Lower lobe of right lung (tissue), 2 donors: ENCODE results near the gene KCTD16. TPM values are rescaled to one million over a fixed set of nuclear protein-coding genes. Genes with fewer than 3 reads are reported as not detected.

Experiments
- ATAC-seq, 2 donors: fragments of 200-7000 bp; cut with Tn5 transposase; one replicate each; pipeline ENCODE4 v1.9.1; 2020 to 2022; ENCODE audit warnings: mild to moderate bottlenecking in 2 of 2, moderate library complexity in 2 of 2
- DNase-seq: peaks from one replicate; pipeline ENCODE4 v3.0.0-alpha.2; 2020
- H3K27ac ChIP-seq: fragments of 200-600 bp; one replicate; pipeline ENCODE4 v1.8.0; 2022
- H3K27me3 ChIP-seq: fragments of 200-600 bp; one replicate; pipeline ENCODE4 v1.8.0; 2022; ENCODE audit warnings: low read depth
- H3K36me3 ChIP-seq: fragments of 200-600 bp; one replicate; pipeline ENCODE4 v1.8.0; 2022; ENCODE audit warnings: mild to moderate bottlenecking
- H3K4me1 ChIP-seq: fragments of 200-600 bp; one replicate; pipeline ENCODE4 v1.8.0; 2022
- H3K4me3 ChIP-seq: fragments of 200-600 bp; one replicate; pipeline ENCODE4 v1.8.0; 2022; ENCODE audit warnings: mild to moderate bottlenecking
- H3K9me3 ChIP-seq: fragments of 200-600 bp; one replicate; pipeline ENCODE4 v1.8.0; 2022
- intact Hi-C: fragments of 100-400 bp; cut with DNase I; formaldehyde crosslinking; loops from one replicate; pipeline ENCODE4 v1.11.0; 2022
- total RNA-seq: library from RNA; stranded (reverse); fragmentation: NEBNext Ultra II Directional; extraction: Animal tissue kit (Norgen Biotek cat#: 25700); gene quantifications from one replicate; pipeline ENCODE4 v1.2.1, GENCODE V29; 2021
- TF ChIP-seq, protein P1 (sequence below): fragments of 200-600 bp; IDR thresholded peaks from one replicate; pipeline ENCODE4 v1.8.0; 2022; ENCODE audit warnings: antibody characterized with exemption, mild to moderate bottlenecking
- donor health status: DM: no; HTN: yes; CAD: no; lungs with severe emphysema.

Gene KCTD16
- total RNA-seq, 1 donor from 2014 or later, result 2.5 TPM

DNA sequence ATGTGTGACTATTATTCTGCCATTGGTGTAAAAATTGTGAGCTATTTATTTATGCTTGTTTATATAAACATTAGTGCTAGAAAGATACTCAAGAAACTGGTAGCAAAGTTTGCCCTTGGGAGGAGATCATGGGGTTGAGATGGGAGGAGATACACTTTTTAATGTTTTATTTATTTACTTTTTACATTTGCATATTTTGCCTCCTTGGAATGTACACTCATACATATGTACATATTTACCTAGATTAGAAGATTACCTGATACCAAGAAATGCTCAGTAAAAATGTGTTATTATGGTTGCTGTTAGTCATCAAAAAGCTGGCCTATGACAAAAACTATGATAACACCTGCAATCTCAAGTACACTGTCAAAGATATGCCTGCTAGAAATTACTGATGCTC is 195.2 kb downstream of the KCTD16 start:
- DNase-seq (no peak), ATAC-seq (no peak)
- intact Hi-C loops, result no loop called here
- Histone ChIP-seq H3K4me1 (no peaks in the 10 kb centered on the region), H3K9me3 (no peaks in the 10 kb centered on the region), H3K36me3 (no peaks in the 10 kb centered on the region), H3K27ac (no peak overlapping the region), H3K27me3 (no peaks in the 10 kb centered on the region), H3K4me3 (no peak overlapping the region)
- TF ChIP-seq, protein P1, sequence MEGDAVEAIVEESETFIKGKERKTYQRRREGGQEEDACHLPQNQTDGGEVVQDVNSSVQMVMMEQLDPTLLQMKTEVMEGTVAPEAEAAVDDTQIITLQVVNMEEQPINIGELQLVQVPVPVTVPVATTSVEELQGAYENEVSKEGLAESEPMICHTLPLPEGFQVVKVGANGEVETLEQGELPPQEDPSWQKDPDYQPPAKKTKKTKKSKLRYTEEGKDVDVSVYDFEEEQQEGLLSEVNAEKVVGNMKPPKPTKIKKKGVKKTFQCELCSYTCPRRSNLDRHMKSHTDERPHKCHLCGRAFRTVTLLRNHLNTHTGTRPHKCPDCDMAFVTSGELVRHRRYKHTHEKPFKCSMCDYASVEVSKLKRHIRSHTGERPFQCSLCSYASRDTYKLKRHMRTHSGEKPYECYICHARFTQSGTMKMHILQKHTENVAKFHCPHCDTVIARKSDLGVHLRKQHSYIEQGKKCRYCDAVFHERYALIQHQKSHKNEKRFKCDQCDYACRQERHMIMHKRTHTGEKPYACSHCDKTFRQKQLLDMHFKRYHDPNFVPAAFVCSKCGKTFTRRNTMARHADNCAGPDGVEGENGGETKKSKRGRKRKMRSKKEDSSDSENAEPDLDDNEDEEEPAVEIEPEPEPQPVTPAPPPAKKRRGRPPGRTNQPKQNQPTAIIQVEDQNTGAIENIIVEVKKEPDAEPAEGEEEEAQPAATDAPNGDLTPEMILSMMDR, result no peak

DNA sequence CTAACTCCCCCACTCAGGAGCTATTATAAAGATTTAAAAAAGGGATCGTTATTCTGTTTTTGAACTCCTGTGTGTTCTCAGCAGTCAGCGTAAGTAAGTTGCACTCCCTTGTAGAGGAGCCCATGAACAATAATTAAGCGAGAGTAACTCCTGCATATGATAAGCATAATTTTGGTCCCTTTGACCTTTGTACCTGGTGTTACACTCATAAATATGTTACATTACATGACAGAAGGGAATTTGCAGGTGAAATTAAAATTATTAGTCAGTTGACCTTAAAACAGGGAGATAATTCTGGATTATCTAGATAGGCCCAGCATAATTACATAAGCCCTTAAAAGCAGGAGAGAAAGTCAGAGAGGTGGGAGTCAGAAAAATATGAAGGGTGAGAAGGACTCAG is 197.3 kb downstream of the KCTD16 start:
- Histone ChIP-seq H3K4me3 (no peak overlapping the region), H3K27ac (no peak overlapping the region), H3K36me3 (no peaks in the 10 kb centered on the region), H3K27me3 (no peaks in the 10 kb centered on the region), H3K9me3 (no peaks in the 10 kb centered on the region), H3K4me1 (no peaks in the 10 kb centered on the region)
- TF ChIP-seq, protein P1, result no peak
- intact Hi-C loops, result no loop called here
- ATAC-seq, result no peak
- DNase-seq, result no peak

DNA sequence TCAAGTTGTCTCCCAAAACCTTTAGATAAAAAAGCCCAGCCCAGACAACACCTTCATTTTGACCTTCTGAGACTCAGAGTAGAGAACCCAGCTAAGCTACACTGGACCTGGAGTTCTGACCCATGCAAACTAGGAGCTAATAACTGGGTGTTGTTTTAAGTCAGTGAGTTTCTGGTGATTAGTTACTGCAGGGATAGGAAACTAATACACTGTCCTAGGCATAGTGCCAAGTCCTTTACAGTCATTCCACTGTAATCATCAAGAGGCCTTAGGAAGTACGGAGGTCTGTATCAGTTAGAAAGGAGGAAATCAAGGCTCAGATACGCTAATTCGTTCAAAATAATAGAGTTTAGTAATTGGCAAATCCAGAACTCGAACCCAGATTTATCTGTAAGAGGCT is 197.9 kb downstream of the KCTD16 start:
- no peaks in the 10 kb centered on the region for H3K9me3 ChIP-seq
- no peaks in the 10 kb centered on the region for H3K36me3 ChIP-seq
- DNase-seq (no peak), ATAC-seq (no peak)
- H3K27ac ChIP-seq, result no peak overlapping the region
- H3K27me3 ChIP-seq, result no peaks in the 10 kb centered on the region
- intact Hi-C loops, result no loop called here
- H3K4me1 ChIP-seq, result no peaks in the 10 kb centered on the region
- TF ChIP-seq, protein P1, result no peak
- no peak overlapping the region for H3K4me3 ChIP-seq

DNA sequence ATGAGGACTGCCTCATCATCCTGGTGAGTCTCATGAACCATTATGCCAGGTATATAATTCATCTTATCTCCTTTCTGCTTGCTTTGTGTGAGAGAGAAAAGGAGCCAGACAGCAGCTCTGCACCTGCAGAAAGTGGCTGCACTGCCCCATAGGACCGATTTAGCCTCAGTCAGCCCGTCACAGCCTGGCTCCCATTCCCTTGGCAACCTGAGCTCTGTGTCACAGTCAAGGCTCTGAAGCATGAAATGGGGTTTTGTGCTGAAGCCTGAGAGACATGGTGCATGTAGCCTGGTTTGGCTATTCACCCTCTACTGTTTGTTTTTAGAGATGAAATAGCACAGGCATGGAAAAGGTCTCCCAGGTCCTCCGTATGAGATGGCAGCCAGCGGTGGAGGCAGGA is 198.3 kb downstream of the KCTD16 start:
- no peak for ATAC-seq
- Histone ChIP-seq H3K4me3 (no peak overlapping the region), H3K4me1 (no peaks in the 10 kb centered on the region), H3K27me3 (no peaks in the 10 kb centered on the region), H3K9me3 (no peaks in the 10 kb centered on the region), H3K36me3 (no peaks in the 10 kb centered on the region), H3K27ac (no peak overlapping the region)
- DNase-seq, result no peak
- intact Hi-C loops, result no loop called here
- TF ChIP-seq, protein P1, result no peak

DNA sequence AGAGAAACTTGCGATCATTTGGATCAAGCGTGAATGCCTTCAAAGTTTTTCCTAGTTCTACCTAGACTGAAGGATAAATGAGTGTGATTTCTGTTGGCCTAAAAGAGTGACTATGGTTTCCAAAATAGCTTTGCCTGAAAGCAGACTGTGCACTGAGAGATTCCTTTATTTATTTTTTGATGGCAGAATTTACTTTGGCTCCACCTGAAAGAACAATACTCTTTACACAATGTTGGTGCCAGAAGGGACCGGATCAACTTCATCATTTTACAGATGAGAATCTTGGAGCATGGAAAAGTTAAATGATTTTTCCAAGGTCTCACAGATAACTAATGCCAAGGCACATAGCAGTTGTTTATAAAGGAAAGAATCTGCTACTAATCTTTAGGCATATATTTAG is 199.6 kb downstream of the KCTD16 start:
- Histone ChIP-seq H3K27me3 (no peaks in the 10 kb centered on the region), H3K4me1 (no peaks in the 10 kb centered on the region), H3K27ac (no peak overlapping the region), H3K4me3 (no peak overlapping the region), H3K36me3 (no peaks in the 10 kb centered on the region), H3K9me3 (no peaks in the 10 kb centered on the region)
- TF ChIP-seq, protein P1, result no peak
- no peak for DNase-seq
- intact Hi-C loops, result no loop called here
- ATAC-seq, result no peak

DNA sequence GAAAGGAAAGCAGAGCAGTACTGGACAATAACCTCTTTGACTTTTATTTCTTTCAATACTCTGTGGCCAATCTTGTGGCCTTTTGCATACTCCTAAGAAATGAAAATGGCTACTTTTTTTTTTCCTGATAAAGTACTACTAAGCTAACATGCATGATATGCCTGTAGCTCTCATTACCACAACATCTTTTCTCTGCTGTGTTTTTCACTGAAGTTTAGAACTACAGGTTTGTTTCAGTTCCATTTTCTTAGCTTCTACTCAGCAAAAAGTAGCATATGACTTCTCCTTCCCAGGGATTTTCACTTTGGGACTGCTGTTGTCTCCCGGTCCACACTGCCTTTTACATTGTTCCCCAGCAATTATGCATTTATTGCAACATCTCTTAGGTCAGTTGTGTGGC is 204.0 kb downstream of the KCTD16 start:
- DNase-seq (no peak), ATAC-seq (no peak)
- Histone ChIP-seq H3K4me3 (no peak overlapping the region), H3K9me3 (no peaks in the 10 kb centered on the region), H3K4me1 (no peaks in the 10 kb centered on the region), H3K27ac (no peak overlapping the region), H3K36me3 (no peaks in the 10 kb centered on the region), H3K27me3 (no peaks in the 10 kb centered on the region)
- intact Hi-C loops, result no loop called here
- TF ChIP-seq, protein P1, result no peak
